TTC549 (cell line): ENCODE results near the gene SKI.

Experiments
- FAIRE-seq: peaks from 2 replicates; lab custom pipeline; 2012; peaks lifted over from hg19 to GRCh38; lab: Jason Lieb, UNC

Gene SKI

GRCh38 chr1:2341706-2342383 is 113.7 kb downstream of the SKI start:
- FAIRE-seq: no peak

GRCh38 chr1:2342384-2343022 is 114.4 kb downstream of the SKI start:
- FAIRE-seq: no peak

GRCh38 chr1:2343023-2343935 is 115.2 kb downstream of the SKI start:
- FAIRE-seq: no peak

- FAIRE-seq: no peak
Observed at GRCh38 chr1:2344121-2344681, 116.1 kb downstream of the SKI start.

GRCh38 chr1:2344744-2345296 is 116.7 kb downstream of the SKI start:
- no peak for FAIRE-seq

- no peak for FAIRE-seq
Observed at GRCh38 chr1:2345297-2346075, 117.4 kb downstream of the SKI start.

GRCh38 chr1:2346691-2347408 is 118.7 kb downstream of the SKI start:
- FAIRE-seq: no peak

- FAIRE-seq: no peak
Observed at GRCh38 chr1:2347409-2347785, 119.3 kb downstream of the SKI start.

GRCh38 chr1:2347896-2348295 is 119.8 kb downstream of the SKI start:
- FAIRE-seq: no peak

- FAIRE-seq: no peak
Observed at GRCh38 chr1:2348346-2349325, 120.5 kb downstream of the SKI start.

GRCh38 chr1:2349806-2350205 is 121.7 kb downstream of the SKI start:
- FAIRE-seq: no peak

GRCh38 chr1:2350501-2350900 is 122.4 kb downstream of the SKI start:
- no peak for FAIRE-seq

GRCh38 chr1:2350911-2351655 is 123.0 kb downstream of the SKI start:
- no peak for FAIRE-seq

- no peak for FAIRE-seq
Observed at GRCh38 chr1:2351723-2352122, 123.6 kb downstream of the SKI start.

- FAIRE-seq: no peak
Observed at GRCh38 chr1:2352341-2352896, 124.3 kb downstream of the SKI start.

GRCh38 chr1:2352897-2353550 is 124.9 kb downstream of the SKI start:
- no peak for FAIRE-seq

GRCh38 chr1:2353551-2354438 is 125.7 kb downstream of the SKI start:
- FAIRE-seq: no peak
